ENCODE data around the gene WDR48.

The WDR48 gene

GRCh38 chr3:39126532-39127071 lies 74.8 kb downstream of the WDR48 start:
- DNase-seq: no peak

- DNase-seq: no peak
Observed at GRCh38 chr3:39127269-39127907, 75.6 kb downstream of the WDR48 start.

DNA sequence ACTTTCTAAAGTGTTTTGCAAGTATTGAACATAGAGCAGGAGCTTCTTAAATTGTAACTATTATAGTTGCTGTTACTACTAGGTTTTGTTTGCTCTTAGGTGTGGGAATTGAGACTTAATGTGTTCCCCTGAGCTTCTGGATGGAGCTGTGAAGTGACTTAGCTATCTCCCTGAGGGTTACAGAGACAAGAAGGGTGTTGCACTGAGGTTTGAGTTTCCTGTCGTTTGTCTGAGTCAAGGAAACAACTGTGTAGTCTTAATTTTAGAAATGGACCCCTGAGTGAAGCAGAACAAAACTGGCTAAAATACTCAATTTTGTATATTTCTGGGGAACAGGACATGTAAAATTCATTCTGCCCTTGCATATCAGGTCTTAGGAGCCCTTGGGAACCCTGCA lies 76.1 kb downstream of the WDR48 start:
- no peak for DNase-seq

GRCh38 chr3:39128951-39129350 lies 77.1 kb downstream of the WDR48 start:
- DNase-seq: no peak

DNA sequence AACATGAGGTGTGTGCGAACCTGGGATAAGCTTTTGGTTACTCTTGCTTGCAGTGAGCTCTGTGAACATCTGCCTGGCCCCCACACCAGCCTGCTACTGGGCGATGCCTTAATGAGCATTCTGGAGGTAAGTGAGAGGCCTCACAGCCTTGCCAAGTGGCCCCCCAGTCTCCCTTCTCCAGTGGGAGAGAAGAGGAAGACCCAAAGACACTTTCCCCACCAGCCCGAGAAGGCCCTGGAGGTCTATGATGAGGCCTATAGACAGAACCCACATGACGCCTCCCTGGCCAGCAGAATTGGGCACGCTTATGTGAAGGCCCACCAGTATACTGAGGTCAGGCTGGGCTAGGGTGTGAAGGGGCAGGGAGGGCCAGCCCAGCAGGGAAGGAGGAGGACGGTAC lies 78.2 kb downstream of the WDR48 start:
- DNase-seq: no peak

- no peak for DNase-seq
Observed at GRCh38 chr3:39130693-39131265, 79.0 kb downstream of the WDR48 start.

GRCh38 chr3:39132096-39133092 lies 80.6 kb downstream of the WDR48 start:
- DNase-seq: no peak

GRCh38 chr3:39133093-39133490 lies 81.3 kb downstream of the WDR48 start:
- no peak for DNase-seq

GRCh38 chr3:39133822-39134221 lies 82.0 kb downstream of the WDR48 start:
- no peak for DNase-seq

- no peak for DNase-seq
Observed at GRCh38 chr3:39134305-39134704, 82.5 kb downstream of the WDR48 start.

DNA sequence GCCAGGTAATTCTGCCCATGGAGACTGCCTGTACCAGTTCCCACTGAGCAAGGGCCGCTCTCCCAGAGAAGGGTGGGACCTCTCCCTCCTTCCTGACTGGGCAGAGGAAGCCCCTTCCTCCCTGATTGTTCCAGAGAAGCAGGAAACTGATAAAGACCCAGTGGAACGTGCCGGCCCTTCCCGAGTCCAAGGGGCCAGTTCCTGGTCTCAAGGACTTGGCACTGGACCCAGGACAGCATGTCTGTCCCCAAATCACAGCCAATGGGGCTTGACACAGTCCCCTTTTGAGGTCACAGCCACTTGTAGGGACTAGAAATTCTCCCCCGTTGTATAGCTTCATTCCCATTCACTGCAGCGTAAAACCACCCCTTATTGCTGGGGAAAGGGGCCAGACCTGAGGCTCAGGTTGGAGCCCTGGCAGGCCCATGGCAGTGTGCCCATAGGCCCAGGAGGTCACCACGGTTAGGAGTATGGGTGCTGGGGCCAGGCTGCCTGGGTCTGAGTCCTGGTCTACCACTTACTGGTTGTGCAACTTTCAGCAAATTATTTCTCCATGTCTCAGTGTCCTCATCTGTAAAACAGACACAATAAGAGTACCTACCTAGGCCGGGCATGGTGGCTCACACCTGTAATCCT lies 83.5 kb downstream of the WDR48 start:
- no peak for DNase-seq

- no peak for DNase-seq
Observed at GRCh38 chr3:39136533-39137434, 85.0 kb downstream of the WDR48 start.

DNA sequence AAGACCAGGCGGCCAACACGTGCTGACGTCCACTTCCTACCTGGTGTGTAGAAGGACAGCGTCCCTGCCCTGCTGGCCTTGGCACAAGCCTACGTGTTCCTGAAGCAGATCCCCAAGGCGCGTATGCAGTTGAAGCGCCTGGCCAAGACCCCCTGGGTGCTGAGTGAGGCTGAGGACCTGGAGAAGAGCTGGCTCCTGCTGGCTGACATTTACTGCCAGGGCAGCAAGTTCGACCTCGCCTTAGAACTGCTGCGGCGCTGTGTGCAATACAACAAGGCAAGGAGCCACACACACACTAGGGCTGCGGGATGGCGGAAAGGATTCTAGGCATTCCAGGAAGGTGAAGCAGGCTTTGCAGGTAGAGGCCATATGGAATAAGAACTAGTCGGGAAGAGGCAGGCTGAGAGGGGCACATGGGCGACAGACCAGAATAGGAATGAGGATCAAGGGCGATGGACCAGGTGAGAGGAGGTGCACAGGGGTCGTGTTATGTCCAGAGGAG lies 85.7 kb downstream of the WDR48 start:
- DNase-seq: no peak

DNA sequence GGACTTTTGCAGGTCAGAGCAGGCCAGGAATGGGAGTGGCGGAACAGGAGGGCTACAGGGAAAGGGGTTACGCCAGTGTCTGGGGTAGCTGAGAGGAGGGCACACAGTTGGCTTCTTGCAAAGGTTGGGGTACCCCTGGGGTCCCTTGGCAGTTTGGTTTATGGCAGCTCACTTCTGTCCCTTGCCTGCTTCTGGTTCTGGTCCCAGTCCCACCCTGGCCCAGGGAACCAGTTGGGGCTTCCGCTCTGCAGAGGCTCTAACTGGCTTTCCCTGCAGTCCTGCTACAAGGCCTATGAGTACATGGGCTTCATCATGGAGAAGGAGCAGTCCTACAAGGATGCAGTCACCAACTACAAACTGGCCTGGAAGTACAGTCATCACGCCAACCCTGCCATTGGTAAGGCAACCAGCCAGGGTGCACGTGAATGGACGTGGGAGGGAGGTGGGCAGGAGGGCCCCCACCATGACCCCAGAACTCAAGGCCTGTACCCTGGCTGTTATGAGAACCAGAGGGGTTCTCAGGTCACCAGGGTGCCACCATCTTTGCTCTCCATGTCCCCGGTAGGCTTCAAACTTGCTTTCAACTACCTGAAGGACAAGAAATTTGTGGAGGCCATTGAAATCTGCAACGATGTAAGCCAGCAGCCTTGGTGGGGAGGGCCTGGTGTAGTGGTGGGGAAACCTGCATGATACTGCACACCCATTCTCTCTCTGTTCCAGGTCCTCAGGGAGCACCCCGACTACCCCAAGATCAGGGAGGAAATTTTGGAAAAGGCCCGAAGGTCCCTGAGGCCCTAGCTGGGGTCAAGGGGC lies 86.4 kb downstream of the WDR48 start:
- DNase-seq: no peak

DNA sequence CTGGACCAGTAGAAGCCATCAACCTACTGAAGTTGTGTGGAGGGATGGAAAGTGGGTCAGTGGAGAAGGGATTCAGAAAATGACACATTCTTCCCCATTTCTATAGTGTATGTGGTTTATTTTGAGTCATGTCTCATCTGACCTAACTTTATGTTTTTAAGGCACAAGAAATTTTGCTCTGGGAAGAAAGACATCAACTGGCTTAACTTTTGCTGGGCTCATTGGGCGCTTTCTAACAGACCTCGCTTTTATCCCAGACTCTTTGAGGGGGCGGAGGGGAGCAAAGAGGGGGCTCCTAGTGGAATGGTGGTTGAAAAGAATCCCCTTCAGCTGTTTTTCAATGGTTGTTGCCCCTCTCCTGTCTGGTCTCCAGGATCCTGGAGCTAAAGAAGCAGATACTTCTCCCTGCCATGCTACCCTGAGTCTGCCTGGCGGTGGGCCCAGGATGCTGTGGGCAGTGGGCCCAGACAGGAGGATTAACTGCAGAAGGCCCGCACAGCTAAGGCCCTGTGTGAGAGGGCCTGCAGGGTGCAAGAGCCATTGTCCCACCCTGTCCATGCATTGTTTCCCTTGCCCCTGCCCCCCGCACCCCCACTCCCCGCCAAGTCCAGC lies 87.1 kb downstream of the WDR48 start:
- DNase-seq: no peak

DNA sequence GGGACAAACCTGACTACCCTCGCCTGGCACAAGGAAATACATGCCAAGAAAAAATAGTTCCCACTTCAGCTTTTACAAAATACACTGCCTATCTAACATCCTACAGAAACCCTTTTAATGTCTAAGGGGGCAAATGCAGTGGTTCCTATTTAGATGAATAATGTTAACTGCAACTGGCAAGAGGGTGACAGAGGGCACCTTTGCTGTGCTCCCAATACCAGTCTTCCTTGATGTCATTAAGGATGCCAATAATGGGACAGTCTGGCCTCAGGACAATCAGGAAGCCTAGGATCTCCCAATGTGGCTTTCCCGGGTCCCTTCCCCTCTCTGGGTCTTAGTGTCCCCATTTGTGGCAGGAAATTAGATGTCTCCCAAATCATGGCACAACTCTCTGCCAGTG lies 87.6 kb downstream of the WDR48 start:
- no peak for DNase-seq

GRCh38 chr3:39140341-39140971 lies 88.6 kb downstream of the WDR48 start:
- DNase-seq: no peak

DNA sequence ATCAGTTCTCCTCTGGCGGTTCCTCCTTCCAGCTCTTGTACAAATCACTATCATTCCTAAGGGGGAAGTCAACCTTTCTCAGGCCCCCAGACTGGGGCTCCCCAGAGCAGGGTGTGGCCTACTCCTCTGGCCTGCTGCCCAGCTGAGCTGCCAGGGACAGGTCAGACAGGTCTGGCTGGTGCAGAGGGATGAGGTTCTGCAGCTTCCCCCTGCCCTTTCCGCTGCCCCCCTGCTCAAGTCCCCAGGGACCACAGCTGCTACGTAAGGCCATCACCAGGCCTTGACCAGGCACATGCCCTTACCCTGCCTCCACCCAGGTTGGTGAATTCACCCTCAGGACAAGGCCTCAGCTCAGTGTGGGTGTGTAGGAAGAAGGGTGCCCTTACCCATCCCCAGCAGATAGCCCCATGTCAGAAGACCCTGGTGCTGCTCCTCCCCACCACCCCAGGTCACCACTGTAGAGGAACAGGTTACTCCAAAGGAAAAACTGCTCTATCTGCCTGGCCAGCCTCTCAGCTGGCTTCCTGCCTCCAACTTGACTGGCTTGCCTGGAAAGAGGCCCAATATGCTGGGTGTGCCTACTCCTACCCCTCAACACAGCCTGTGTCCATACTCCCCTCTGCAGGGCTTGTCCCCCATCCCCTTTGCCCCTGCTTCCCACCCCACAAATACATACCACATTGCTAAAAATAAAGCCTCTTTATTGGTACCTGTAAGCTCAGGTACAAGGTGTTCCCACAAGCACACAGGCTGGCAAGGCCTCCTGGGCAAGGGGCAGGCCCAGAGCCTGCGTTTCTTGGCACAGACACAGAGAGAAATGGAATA lies 89.6 kb downstream of the WDR48 start:
- no peak for DNase-seq

DNA sequence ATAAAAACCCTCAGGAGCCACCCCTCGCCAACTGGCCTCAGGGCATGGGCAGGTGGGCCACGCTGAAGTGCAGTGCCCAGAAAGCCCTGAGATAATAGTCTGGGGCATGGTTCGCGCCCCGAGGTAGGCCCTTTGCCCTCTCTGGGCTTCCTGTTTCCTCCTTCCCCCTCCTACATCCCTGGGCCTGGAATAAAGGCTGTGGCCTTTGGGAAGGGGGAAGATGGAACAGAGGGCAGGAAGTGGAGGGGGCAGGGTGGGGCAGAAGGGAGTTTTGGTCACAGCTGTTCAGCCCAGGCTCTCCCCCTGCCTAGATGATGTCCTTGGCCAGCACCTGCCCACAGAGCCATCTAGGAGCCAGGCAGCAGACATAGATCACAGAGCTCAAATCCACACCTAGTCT lies 90.3 kb downstream of the WDR48 start:
- no peak for DNase-seq
